Measurements from ENCODE around the gene PUS10.
"Not testable (repeated sequence)": the region's sequence is repeated elsewhere in the genome, so short reads cannot be mapped to it uniquely, and the experiment has no call there.

PUS10 gene

GRCh38 chr2:61011678-61012077, 6.4 kb downstream of the PUS10 start:
- no peak for DNase-seq

GRCh38 chr2:61009355-61009754, 8.7 kb downstream of the PUS10 start:
- DNase-seq = no peak

- DNase-seq = no peak
These were observed 11.5 kb downstream of the PUS10 start for GRCh38 chr2:61006486-61007105.

- no peak for DNase-seq
These were observed 12.3 kb downstream of the PUS10 start for GRCh38 chr2:61005736-61006135.

DNA sequence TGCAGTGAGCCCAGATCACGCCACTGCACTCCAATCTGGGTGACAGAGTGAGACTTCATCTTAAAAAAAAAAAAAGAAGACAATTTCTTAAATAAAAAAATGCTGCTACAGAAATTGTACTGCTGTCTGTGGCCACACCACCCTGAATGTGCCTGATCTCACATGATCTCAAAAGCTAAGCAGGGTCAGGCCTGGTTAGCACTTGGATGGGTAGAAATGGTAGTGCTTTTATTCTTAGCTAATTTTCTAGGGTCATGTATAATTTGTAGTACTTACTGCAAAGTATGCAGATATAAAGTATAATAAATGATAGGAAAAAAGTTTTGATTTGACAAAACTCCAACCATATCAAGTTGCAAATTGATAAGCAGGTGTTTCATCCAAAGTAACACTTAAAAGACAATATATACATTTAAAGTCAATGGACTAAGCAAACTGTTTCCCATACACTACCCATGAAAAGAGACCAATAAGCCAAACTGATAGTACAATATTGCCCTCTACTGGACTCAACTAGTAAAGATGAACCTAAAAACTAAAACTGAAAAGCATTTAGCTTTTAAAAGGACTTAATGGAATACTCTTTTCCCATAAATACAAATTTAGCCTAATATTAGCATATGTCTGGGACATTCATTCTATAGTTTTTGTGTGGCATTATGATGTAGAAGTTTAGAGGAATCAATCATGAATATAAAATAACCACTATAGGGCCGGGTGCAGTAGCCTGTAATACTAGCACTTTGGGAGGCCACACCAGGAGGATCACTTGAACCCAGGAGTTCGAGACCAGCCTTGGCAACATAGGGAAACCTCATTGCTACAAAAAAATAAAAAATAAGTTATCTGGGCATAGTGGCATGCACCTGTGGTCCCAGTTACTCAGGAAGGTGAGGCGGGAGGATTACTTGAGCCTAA, 19.2 kb downstream of the PUS10 start:
- no peak for DNase-seq

- no peak for DNase-seq
These were observed 23.9 kb downstream of the PUS10 start for GRCh38 chr2:60994131-60994530.

- DNase-seq = no peak
These were observed 25.1 kb downstream of the PUS10 start for GRCh38 chr2:60992985-60993392.

- DNase-seq = no peak
These were observed 26.4 kb downstream of the PUS10 start for GRCh38 chr2:60991644-60992043.

GRCh38 chr2:60989259-60989658, 28.8 kb downstream of the PUS10 start:
- no peak for DNase-seq

DNA sequence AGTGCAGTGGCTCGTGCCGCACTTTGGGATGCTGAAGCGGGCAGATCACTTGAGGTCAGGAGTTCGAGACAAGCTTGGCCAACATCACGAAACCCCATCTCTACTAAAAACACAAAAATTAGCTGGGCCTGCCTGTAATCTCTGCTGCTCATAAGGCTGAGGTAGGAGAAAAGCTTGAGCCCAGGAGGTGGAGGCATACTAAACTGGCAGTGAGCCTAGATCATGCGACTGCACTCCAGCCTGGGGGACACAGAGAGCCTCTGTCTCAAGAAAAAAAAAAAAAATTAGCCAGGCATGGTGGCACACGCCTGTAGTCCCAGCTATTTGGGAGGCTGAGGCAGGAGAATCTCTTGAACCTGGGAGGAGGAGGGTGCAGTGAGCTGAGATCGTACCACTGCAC, 30.4 kb downstream of the PUS10 start:
- DNase-seq = not testable (repeated sequence)

GRCh38 chr2:60987041-60987440, 31.0 kb downstream of the PUS10 start:
- no peak for DNase-seq

DNA sequence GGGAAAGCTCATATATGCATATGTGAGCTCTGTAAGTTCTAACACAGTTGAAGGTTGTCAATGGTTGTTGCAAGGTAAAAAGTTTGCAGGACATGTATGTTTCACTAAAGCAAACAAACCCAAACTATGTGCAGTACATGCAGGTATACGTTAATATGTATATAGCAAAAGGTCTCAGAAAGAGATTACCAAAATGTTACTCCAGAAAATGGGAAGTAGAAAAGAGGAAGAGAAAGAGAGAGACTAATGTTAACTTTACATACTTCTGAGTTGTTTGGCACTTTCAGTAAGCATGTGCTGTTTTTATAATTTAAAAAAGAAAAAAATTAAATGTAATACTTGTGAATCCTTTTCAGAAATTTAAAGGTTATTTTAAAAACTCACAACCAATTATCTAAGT, 33.3 kb downstream of the PUS10 start:
- no peak for DNase-seq

DNA sequence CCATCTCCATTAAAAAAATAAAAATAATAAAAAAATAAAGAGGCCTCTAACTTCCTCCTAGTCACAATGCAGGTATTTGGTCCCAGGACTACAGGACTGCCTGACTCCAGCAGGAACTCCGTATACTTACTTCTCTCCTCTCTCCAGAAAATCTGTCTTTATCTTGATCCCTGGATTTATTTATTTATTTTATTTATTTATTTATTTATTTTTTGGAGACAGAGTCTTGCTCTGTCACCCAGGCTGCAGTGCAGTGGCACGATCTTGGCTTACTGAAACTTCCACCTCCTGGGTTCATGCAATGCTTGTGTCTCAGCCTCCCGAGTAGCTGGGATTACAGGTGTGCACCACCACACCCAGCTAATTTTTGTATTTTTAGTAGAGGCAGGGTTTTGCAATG, 36.0 kb downstream of the PUS10 start:
- DNase-seq = not testable (repeated sequence)

GRCh38 chr2:60980071-60980815, 37.8 kb downstream of the PUS10 start:
- DNase-seq = no peak

GRCh38 chr2:60979231-60979630, 38.8 kb downstream of the PUS10 start:
- no peak for DNase-seq

- no peak for DNase-seq
These were observed 40.5 kb downstream of the PUS10 start for GRCh38 chr2:60977562-60977895.

GRCh38 chr2:60976875-60977561, 41.0 kb downstream of the PUS10 start:
- DNase-seq = no peak

DNA sequence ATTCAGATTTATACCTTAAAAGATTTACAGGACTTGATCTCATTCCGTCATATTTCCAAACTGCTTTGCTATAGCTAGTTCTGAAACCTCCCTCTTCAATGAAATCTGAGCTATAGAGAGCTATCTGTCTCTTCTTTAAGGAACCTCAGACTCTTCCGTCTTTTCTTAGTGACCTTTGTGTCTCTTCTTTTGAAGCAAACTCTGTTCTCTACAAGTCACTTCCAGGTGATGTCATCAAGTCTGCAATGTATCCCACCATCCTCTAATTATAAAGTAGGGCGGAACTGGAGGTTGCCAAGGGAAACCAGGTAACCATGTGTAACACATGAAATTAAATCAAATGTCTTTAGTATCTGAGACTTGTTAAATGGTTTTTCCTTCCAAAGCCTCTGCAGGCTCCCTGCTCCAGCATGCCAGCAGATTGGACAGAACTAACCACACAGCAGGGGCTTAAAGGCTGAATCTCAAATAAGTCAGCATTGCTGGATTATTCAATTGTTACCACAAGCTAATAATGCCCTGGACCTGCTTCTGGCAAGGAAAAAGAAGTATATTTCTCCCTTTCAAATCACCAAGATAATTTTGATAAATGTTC, 41.7 kb downstream of the PUS10 start:
- DNase-seq = no peak

- DNase-seq = no peak
These were observed 43.4 kb downstream of the PUS10 start for GRCh38 chr2:60974652-60975051.

DNA sequence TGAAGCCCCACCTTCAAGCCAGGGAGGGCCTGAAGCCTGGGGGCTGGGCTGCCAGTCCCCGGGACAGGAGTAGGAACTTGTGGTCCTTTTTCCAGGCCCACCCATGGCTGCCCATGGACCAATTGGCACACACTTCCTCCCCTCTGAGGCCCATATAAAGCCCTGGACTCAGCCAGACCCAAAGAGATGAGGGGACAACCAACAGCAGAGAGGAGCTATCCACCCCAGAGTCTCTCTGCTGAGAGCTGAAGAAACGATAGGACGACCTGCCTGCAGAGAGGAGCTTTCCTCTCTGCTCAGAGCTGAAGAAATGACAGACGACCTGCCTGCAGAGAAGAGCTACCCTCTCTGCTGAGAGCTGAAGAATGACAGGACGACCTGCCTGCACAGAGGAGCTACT, 44.4 kb downstream of the PUS10 start:
- DNase-seq = no peak

GRCh38 chr2:60972889-60973656, 45.0 kb downstream of the PUS10 start:
- DNase-seq = no peak

Measured in stimulated activated CD4-positive, alpha-beta T cell treated with anti-CD3 and anti-CD28 coated beads, Interleukin-1b, Interleukin-23, amount 100 ng/mL, for 48 hours (primary cell).